CD4-positive, alpha-beta T cell treated with Interleukin-10 for 1 hour (primary cell): ENCODE measurements around the gene NAIF1.

Experiments
- DNase-seq: peaks from one replicate; pipeline ENCODE4 v3.0.0-alpha.2; 2020

The NAIF1 gene

GRCh38 chr9:128101690-128102089, 34.6 kb upstream of the NAIF1 start:
- no peak for DNase-seq

- DNase-seq: no peak
Observed at GRCh38 chr9:128101231-128101661, 34.1 kb upstream of the NAIF1 start.

GRCh38 chr9:128100581-128100980, 33.5 kb upstream of the NAIF1 start:
- DNase-seq: no peak

GRCh38 chr9:128099932-128100491, 32.9 kb upstream of the NAIF1 start:
- no peak for DNase-seq

GRCh38 chr9:128099231-128099931, 32.3 kb upstream of the NAIF1 start:
- DNase-seq: no peak

- DNase-seq: peak; percentile 52
Observed at GRCh38 chr9:128098297-128099230, 31.4 kb upstream of the NAIF1 start.

- no peak for DNase-seq
Observed at GRCh38 chr9:128097543-128098296, 30.6 kb upstream of the NAIF1 start.

GRCh38 chr9:128096616-128097536, 29.8 kb upstream of the NAIF1 start:
- DNase-seq: no peak

- DNase-seq: no peak
Observed at GRCh38 chr9:128094950-128095544, 27.9 kb upstream of the NAIF1 start.

GRCh38 chr9:128094166-128094949, 27.2 kb upstream of the NAIF1 start:
- DNase-seq: peak; percentile 76

- no peak for DNase-seq
Observed at GRCh38 chr9:128093011-128093410, 25.9 kb upstream of the NAIF1 start.

GRCh38 chr9:128092199-128092977, 25.3 kb upstream of the NAIF1 start:
- DNase-seq: no peak

GRCh38 chr9:128091571-128091970, 24.5 kb upstream of the NAIF1 start:
- DNase-seq: no peak

GRCh38 chr9:128091144-128091543, 24.0 kb upstream of the NAIF1 start:
- DNase-seq: no peak

- DNase-seq: no peak
Observed at GRCh38 chr9:128089299-128089698, 22.2 kb upstream of the NAIF1 start.

GRCh38 chr9:128088253-128088945, 21.3 kb upstream of the NAIF1 start:
- DNase-seq: peak; percentile 27

GRCh38 chr9:128087262-128087661, 20.1 kb upstream of the NAIF1 start:
- DNase-seq: no peak

- no peak for DNase-seq
Observed at GRCh38 chr9:128085943-128086342, 18.8 kb upstream of the NAIF1 start.

GRCh38 chr9:128084746-128085145, 17.6 kb upstream of the NAIF1 start:
- DNase-seq: no peak
